Liver (tissue), 3 donors: ENCODE data around the gene ZYX.

Experiments used
- CTCF ChIP-seq: fragments of 150-350 bp; IDR thresholded peaks from 2 replicates; pipeline ENCODE4 v1.5.1; 2017; ENCODE audit warnings: improper control_type of control experiment, low read depth, low read length; ENCODE audit not compliant: missing input control
- HNF4G ChIP-seq: IDR thresholded peaks from 2 replicates; pipeline ENCODE4 v1.6.1; 2016; ENCODE audit warnings: antibody characterized with exemption
- JUND ChIP-seq, 2 donors: IDR thresholded peaks; 2 replicates each; pipeline ENCODE4 v1.6.1; 2016; ENCODE audit warnings: antibody characterized with exemption in 2 of 2
- RAD21 ChIP-seq, 2 donors: IDR thresholded peaks; 2 replicates each; pipeline ENCODE4 v1.6.1; 2016; ENCODE audit warnings: antibody characterized with exemption in 2 of 2, mild to moderate bottlenecking in 2 of 2
- REST ChIP-seq: IDR thresholded peaks from 2 replicates; pipeline ENCODE4 v1.6.1; 2016; ENCODE audit warnings: antibody characterized with exemption, mild to moderate bottlenecking
- RXRA ChIP-seq, 2 donors: IDR thresholded peaks; 2 replicates each; pipeline ENCODE4 v1.6.1; 2017 to 2018; ENCODE audit warnings: antibody characterized with exemption in 2 of 2, mild to moderate bottlenecking in 1 of 2
- SP1 ChIP-seq: IDR thresholded peaks from 2 replicates; pipeline ENCODE4 v1.6.1; 2018; ENCODE audit warnings: antibody characterized with exemption, mild to moderate bottlenecking
- TAF1 ChIP-seq: conservative IDR thresholded peaks from 2 replicates; pipeline ENCODE4 v1.6.1; 2016; ENCODE audit warnings: antibody characterized with exemption, mild to moderate bottlenecking
- YY1 ChIP-seq: IDR thresholded peaks from 2 replicates; pipeline ENCODE4 v1.6.1; 2016; ENCODE audit warnings: antibody characterized with exemption, mild to moderate bottlenecking
- ZBTB33 ChIP-seq: IDR thresholded peaks from 2 replicates; pipeline ENCODE4 v1.6.1; 2016; ENCODE audit warnings: antibody characterized with exemption
- TF ChIP-seq, protein P1 (sequence below): IDR thresholded peaks from 2 replicates; pipeline ENCODE4 v1.6.1; 2016; ENCODE audit warnings: antibody characterized with exemption
- TF ChIP-seq, protein P2 (sequence below): IDR thresholded peaks from 2 replicates; pipeline ENCODE4 v1.6.1; 2016; ENCODE audit warnings: antibody characterized with exemption
- donor health status: healthy.
- donor health status: healthy.

DNA sequence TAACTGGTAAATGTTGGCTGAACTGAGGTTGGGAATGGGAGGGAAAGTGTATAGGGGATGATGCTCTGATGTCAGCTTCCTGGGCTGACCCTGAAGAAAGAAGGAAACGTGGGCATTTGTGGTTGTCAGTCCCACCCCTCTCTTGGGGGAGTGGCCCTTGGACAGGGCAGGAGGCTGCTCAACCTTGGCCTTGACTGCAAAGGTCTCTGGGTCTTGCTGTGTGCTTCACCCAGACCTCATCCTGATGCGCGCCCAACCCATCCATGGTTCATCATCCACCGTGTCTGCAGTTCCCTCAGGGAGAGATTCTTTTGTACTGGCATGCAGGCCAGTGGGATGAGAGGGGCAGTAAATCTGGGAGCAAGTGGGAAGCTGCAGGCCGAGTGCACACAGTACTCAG lies 4.7 kb upstream of the ZYX start:
- no peak for TF ChIP-seq SP1
- no peak for TF ChIP-seq HNF4G
- TF ChIP-seq, protein P1, sequence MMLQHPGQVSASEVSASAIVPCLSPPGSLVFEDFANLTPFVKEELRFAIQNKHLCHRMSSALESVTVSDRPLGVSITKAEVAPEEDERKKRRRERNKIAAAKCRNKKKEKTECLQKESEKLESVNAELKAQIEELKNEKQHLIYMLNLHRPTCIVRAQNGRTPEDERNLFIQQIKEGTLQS = no peak
- TF ChIP-seq, protein P2, sequence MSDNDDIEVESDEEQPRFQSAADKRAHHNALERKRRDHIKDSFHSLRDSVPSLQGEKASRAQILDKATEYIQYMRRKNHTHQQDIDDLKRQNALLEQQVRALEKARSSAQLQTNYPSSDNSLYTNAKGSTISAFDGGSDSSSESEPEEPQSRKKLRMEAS = no peak
- TF ChIP-seq CTCF = no peak
- no peak for TF ChIP-seq YY1
- TF ChIP-seq ZBTB33 = no peak
- no peak for TF ChIP-seq REST
- TF ChIP-seq JUND (IDR thresholded peaks at IDR 0.05) = no peak
- TF ChIP-seq RAD21 (IDR thresholded peaks at IDR 0.05) = no peak
- no peak for TF ChIP-seq RXRA (IDR thresholded peaks at IDR 0.05)
- no peak for TF ChIP-seq TAF1
